Keratinocyte (primary cell): ENCODE data around the gene NT5DC2.

Source experiments
- EZH2 ChIP-seq: IDR thresholded peaks from one replicate; pipeline ENCODE4 v1.6.1; 2012; ENCODE audit warnings: inconsistent platforms, mild to moderate bottlenecking, low read length, moderate library complexity
- TF ChIP-seq, protein P1 (sequence below), 3 experiments: IDR thresholded peaks in 1 of 3; conservative IDR thresholded peaks in 1 of 3; optimal IDR thresholded peaks in 1 of 3; 2 replicates in 2 of 3; 3 replicates in 1 of 3; pipeline versions ENCODE3 to v1.5.1; 2011; ENCODE audit warnings: low read length in 3 of 3, mild to moderate bottlenecking in 3 of 3, moderate library complexity in 2 of 3, control low read depth in 1 of 3, inconsistent platforms in 1 of 3; ENCODE audit not compliant: insufficient read depth in 2 of 3; ENCODE audit errors: extremely low read depth in 1 of 3

DNA sequence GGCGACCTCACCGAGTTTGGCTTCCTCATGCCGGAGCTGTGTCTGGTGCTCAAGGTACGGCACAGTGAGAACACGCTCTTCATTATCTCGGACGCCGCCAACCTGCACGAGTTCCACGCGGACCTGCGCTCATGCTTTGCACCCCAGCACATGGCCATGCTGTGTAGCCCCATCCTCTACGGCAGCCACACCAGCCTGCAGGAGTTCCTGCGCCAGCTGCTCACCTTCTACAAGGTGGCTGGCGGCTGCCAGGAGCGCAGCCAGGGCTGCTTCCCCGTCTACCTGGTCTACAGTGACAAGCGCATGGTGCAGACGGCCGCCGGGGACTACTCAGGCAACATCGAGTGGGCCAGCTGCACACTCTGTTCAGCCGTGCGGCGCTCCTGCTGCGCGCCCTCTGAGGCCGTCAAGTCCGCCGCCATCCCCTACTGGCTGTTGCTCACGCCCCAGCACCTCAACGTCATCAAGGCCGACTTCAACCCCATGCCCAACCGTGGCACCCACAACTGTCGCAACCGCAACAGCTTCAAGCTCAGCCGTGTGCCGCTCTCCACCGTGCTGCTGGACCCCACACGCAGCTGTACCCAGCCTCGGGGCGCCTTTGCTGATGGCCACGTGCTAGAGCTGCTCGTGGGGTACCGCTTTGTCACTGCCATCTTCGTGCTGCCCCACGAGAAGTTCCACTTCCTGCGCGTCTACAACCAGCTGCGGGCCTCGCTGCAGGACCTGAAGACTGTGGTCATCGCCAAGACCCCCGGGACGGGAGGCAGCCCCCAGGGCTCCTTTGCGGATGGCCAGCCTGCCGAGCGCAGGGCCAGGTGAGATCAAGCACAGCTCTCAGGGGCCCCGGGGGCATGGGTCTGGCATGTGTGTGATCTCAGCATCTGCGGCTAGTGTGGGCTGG is 45.6 kb downstream of the NT5DC2 start:
- TF ChIP-seq, protein P1, sequence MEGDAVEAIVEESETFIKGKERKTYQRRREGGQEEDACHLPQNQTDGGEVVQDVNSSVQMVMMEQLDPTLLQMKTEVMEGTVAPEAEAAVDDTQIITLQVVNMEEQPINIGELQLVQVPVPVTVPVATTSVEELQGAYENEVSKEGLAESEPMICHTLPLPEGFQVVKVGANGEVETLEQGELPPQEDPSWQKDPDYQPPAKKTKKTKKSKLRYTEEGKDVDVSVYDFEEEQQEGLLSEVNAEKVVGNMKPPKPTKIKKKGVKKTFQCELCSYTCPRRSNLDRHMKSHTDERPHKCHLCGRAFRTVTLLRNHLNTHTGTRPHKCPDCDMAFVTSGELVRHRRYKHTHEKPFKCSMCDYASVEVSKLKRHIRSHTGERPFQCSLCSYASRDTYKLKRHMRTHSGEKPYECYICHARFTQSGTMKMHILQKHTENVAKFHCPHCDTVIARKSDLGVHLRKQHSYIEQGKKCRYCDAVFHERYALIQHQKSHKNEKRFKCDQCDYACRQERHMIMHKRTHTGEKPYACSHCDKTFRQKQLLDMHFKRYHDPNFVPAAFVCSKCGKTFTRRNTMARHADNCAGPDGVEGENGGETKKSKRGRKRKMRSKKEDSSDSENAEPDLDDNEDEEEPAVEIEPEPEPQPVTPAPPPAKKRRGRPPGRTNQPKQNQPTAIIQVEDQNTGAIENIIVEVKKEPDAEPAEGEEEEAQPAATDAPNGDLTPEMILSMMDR (optimal IDR thresholded peaks at IDR 0.05 in 1 of 3, IDR thresholded peaks at IDR 0.05 in 1 of 3, conservative IDR thresholded peaks at IDR 0.05 in 1 of 3; ENCODE audit: extremely low read depth in 1 of 3, insufficient read depth in 2 of 3, low read length in 3 of 3) = no peak
- TF ChIP-seq EZH2 = no peak
